ENCODE results near the gene DPP10.
"Not testable (repeated sequence)": the region's sequence is repeated elsewhere in the genome, so short reads cannot be mapped to it uniquely, and the experiment has no call there.

The DPP10 gene

GRCh38 chr2:114729026-114729425 lies 286.6 kb downstream of the DPP10 start:
- no peak for DNase-seq

- no peak for DNase-seq
Measured at GRCh38 chr2:114735126-114735525, 292.7 kb downstream of the DPP10 start.

GRCh38 chr2:114742245-114742644 lies 299.8 kb downstream of the DPP10 start:
- no peak for DNase-seq

- no peak for DNase-seq
Measured at GRCh38 chr2:114745700-114746099, 303.3 kb downstream of the DPP10 start.

- not testable (repeated sequence) for DNase-seq
Measured at GRCh38 chr2:114748175-114748574, 305.7 kb downstream of the DPP10 start.

- no peak for DNase-seq
Measured at GRCh38 chr2:114752425-114752824, 310.0 kb downstream of the DPP10 start.

- no peak for DNase-seq
Measured at GRCh38 chr2:114753145-114753544, 310.7 kb downstream of the DPP10 start.

- no peak for DNase-seq
Measured at GRCh38 chr2:114754907-114755563, 312.6 kb downstream of the DPP10 start.

GRCh38 chr2:114762376-114762775 lies 319.9 kb downstream of the DPP10 start:
- DNase-seq = no peak

GRCh38 chr2:114762986-114763385 lies 320.5 kb downstream of the DPP10 start:
- DNase-seq = no peak

GRCh38 chr2:114769110-114769509 lies 326.7 kb downstream of the DPP10 start:
- DNase-seq = no peak

- DNase-seq = no peak
Measured at GRCh38 chr2:114769991-114770390, 327.6 kb downstream of the DPP10 start.

GRCh38 chr2:114784046-114784445 lies 341.6 kb downstream of the DPP10 start:
- DNase-seq = no peak

GRCh38 chr2:114784890-114785583 lies 342.6 kb downstream of the DPP10 start:
- DNase-seq = no peak

- DNase-seq = no peak
Measured at GRCh38 chr2:114786901-114787300, 344.5 kb downstream of the DPP10 start.

- DNase-seq = no peak
Measured at GRCh38 chr2:114787486-114787885, 345.0 kb downstream of the DPP10 start.

- no peak for DNase-seq
Measured at GRCh38 chr2:114789989-114790388, 347.5 kb downstream of the DPP10 start.

- DNase-seq = no peak
Measured at GRCh38 chr2:114797540-114797939, 355.1 kb downstream of the DPP10 start.

- no peak for DNase-seq
Measured at GRCh38 chr2:114797942-114798341, 355.5 kb downstream of the DPP10 start.

GRCh38 chr2:114800371-114800770 lies 357.9 kb downstream of the DPP10 start:
- no peak for DNase-seq

GRCh38 chr2:114805195-114805594 lies 362.8 kb downstream of the DPP10 start:
- no peak for DNase-seq

- DNase-seq = no peak
Measured at GRCh38 chr2:114810092-114810491, 367.7 kb downstream of the DPP10 start.

GRCh38 chr2:114812261-114812660 lies 369.8 kb downstream of the DPP10 start:
- no peak for DNase-seq

- DNase-seq = no peak
Measured at GRCh38 chr2:114814355-114814754, 371.9 kb downstream of the DPP10 start.

GRCh38 chr2:114821055-114821454 lies 378.6 kb downstream of the DPP10 start:
- no peak for DNase-seq

Data from stimulated activated CD4-positive, alpha-beta T cell treated with anti-CD3 and anti-CD28 coated beads, Interleukin-4, amount 100 ng/mL, for 24 hours (primary cell).